GM21723 (cell line): ENCODE results near the gene C3orf18.
A peak's percentile ranks its signal among the peaks of the same experiment; 100 is the strongest.

Experiments used
- ATAC-seq: cut with Tn5 transposase; IDR thresholded peaks from one replicate; pipeline ENCODE4 v1.9.1; 2021; ENCODE audit warnings: mild to moderate bottlenecking, moderate library complexity; ENCODE audit not compliant: unreplicated experiment

The C3orf18 gene

DNA sequence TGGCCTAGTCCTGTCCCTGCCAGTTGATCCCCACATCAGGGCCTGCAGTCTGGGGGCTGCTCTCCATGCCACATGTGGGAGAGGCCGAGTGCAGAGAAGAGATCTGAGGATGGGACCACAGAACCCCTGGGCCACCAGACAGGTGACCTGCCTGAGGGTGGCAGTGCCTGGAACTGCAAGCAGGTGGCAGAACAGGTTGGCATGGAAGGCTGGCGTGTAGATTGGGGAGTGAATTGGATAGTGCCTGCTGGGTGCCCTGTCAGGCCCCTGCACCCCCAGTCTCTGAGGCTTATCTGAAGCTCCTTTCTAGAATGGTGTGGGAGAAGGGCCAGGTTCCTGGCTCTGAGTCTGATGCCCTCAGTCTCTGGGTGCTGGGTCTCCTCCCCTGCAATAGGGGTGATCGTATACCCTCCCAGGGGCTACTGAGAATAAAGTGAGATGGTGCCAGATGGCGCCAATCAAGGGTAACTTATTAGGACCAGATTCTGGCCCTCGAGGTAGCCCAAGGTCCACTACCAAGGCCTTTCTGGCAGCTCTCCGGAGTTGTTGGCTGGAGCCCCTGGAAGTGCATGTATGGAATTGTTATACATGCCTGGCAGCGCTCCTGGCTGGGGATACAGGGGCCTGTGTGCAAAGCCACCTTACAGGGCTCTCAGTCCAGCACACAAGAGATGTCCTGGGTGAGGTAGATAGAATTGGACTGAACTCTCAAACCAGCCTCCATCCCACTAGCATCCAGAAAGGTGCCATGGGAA lies 15.7 kb downstream of the C3orf18 start:
- ATAC-seq, result no peak

DNA sequence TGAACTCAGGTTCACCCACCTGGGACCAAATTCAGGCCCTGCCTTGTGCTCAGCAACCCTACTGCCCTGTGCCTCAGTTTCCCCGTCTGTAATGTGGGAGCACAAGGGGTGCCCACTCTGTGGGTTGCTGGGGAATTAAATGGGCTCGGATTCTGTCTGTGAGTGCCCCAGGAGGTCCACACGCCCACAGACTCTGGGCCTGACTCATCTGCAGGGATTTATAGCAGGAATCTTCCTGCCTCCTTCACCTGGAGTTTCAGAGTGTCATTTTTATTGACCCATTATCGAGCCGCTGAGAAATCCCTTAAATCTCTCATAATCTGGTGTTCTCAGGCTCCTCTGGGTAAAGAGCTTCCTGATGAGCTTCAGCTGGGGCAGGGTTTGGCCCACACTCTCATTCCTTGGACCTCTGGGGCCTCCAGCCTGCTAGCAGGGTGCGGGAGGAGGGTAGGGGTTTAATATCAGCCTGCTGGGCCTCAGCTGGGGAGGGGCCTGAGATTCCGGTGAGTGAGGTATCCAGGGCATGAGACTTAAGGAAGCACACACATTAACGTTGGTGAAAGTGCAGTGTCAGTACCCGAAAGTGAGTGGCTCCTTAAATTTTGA lies 16.4 kb downstream of the C3orf18 start:
- ATAC-seq, result no peak

DNA sequence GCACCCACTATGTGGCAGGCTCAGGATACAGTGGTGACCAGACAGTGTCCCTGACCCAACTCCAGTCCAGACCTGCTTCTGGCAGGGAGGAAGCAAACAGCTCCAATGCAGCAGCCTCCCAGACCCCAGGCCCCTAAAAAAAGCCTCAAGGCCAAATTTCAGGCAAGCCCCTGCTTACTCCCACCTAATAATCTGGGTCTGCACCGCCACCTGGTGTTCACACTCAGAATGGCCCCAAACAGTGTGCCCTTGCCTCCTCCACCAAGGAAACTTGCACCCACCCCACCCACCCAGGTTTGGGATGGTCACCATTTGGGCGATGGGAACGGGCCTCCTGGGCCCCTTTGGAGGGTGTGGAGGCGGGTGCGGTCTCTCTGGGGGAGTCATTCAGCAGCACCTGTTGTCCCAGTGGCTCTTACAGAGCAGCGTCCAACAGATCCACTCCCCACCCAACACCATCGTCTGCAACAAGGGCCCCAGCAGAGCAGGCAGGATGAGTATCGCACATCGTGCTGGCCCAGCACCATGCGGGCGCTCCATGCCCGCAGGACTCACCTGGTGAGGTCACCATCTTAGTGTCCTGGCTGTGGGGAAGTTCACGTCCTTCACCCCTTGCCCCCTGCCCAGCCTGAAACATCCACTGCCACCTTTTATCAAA lies 17.3 kb downstream of the C3orf18 start:
- ATAC-seq, result no peak

GRCh38 chr3:50549226-50549625 lies 18.3 kb downstream of the C3orf18 start:
- no peak for ATAC-seq

DNA sequence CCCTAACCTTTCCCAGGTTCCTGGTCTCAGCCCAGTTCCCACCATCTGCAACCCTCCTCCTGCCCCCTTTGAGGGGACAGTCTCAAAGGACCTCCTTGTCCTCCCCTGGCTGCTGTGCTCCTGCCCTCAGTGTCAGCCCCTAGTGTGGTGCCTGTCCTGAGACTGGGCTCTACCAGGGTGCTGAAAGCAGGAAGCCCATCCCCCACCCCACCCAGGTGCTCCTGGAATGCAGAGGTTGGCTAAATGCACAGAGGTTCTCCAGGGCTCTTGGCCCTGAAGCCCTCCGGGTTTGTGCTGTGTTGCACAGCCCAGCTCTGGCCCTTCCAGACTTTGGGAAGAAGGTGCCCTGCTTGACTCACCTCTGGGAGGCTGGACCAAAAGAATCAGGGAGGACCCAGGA lies 21.8 kb downstream of the C3orf18 start:
- no peak for ATAC-seq

- ATAC-seq, result peak; percentile 59
Observed at GRCh38 chr3:50542177-50543034, 25.1 kb downstream of the C3orf18 start.

GRCh38 chr3:50539356-50540286 lies 27.9 kb downstream of the C3orf18 start:
- no peak for ATAC-seq

DNA sequence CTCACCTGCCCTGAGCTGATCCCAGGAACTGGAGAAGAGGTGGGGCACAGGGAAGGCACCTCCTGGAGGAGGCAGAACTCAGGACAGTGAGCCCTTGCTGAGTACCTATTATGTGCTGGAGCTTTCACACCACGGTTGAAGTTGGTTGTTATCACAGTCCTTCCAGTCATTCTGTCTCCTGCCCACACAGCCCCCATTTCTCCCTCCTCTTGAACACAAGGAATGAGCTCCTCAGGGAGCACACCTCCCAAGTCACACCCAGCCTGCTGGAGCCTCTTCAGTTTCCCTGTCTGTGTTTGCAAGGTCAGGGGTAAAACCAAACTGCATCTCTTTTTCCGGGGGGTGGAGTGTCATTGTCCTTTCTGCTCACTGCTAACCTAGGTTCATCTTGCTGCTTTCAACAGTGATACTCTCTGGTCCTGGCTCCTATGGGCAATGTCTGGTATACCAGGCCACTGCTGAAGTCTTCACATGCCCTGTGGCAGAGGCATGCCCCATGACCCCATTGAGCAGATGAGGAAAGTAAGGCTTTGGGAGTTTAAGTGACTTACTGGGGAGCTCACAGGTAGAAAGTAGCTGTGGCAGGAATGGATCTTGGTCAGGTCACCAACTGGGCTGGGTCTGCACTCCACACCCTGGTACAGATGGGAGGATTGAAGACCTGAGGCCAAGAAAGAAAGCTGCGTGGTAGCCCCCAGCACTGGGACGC lies 30.0 kb downstream of the C3orf18 start:
- ATAC-seq, result no peak

GRCh38 chr3:50536471-50537180 lies 30.9 kb downstream of the C3orf18 start:
- ATAC-seq, result no peak

GRCh38 chr3:50534681-50535330 lies 32.7 kb downstream of the C3orf18 start:
- ATAC-seq, result no peak

DNA sequence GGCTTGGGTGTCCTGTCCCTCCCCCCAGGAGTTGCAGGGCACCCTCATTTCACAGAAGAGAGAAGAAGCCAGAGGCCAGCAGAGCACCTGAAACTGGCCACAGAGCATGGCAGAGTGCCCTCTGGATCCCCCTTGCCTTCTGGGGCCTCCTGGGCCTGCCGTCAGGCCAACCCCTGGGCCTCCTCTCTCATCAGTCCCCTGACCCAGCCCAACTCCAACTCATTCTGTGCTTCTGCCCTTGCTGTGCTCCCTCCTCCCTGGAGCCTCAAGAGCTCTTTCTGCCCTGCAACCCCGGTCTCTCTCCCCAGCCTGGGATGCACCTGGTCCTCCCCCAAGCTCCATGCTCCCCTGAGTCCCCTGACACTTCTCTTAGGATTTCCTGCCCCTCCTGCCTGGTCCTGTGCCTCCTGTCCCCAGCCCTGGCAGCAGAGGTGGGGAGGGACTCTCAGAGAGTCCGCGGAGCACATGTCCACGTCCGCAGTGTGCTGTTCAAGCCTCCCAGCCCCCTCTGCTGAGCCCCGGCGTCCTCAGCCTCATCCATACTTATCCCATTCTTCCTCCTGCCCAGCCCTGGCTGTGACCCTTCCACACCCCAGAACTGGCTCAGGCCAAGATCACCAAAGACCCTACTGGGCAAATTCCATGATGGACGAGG lies 33.6 kb downstream of the C3orf18 start:
- no peak for ATAC-seq

DNA sequence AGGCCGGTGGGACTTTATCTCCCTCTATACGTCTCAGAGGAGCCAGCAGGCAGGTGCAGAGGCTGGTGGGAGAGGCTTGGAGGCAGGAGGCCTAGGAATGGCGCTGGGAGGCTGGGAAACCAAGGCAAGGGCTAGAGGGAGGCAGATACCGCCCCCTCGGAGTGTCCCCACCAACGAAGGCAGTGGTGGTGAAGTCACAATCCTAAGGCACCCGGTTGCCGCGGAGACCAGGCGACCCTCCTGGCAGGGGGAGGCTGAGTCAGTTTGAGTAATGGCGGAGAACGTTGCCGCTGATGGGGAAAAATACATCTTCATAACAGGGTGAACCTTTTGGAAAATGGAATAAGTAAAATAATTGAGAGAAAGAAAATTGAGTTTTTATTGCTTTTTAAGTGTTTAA lies 34.2 kb downstream of the C3orf18 start:
- no peak for ATAC-seq

GRCh38 chr3:50532062-50532705 lies 35.4 kb downstream of the C3orf18 start:
- no peak for ATAC-seq

DNA sequence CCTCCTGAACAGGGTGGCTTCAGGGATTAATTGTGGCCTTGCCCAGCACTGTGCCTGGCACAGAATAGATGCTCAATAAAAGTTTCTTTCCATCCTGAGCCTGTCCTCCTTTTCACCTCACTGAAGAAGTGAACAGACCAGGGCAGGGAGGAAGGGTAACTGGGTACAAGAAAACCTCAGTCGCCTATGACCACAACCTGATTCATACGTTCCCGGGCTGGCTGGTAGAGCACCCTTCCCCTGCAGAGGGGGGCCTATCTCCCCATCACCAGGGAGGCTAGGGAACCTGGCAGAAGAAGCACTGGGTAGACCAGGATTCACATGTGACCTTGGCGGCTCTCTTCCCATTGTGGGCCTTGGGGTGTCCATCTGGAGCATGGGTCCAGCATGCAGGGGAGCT lies 36.3 kb downstream of the C3orf18 start:
- ATAC-seq, result no peak

GRCh38 chr3:50530001-50530970 lies 37.3 kb downstream of the C3orf18 start:
- ATAC-seq, result no peak

DNA sequence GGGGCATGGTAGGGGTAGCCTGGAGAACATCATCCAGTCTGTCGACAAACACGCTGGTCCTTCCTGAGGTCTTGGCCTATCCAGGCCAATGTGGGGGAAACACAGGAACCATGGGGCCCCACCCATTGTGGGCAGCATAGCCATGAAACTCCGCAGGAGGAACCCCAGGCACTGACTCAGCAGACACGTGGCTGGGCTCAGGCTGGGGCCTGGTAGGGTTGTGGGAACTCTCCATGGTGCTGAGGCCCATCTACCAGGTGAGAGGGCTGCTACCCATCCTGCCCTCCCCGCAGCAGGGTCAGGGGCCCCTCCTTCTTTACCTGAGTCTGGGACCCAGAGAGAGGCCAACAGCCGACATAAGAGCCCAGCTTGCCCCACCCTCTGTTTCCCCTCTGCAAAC lies 41.6 kb downstream of the C3orf18 start:
- ATAC-seq, result no peak
